ENCODE data around the gene ENAM. TPM values are rescaled to one million over a fixed set of nuclear protein-coding genes. Genes with fewer than 3 reads are reported as not detected.
A peak's percentile ranks its signal among the peaks of the same experiment; 100 is the strongest.

ENAM gene
- total RNA-seq, 1 experiment from 2014 or later: 0.26 TPM

GRCh38 chr4:70670332-70671014 is 41.9 kb downstream of the ENAM start:
- TF ChIP-seq CTCF (IDR thresholded peaks at IDR 0.05; ENCODE audit: unreplicated experiment): no peak
- CTCF ChIA-PET: interaction anchor here (1.9 kb wide), 1 partner anchor 18 kb away, joined by 4 read pairs; no protein-coding TSS in a partner anchor
- H3K9me3 Mint-ChIP-seq (ENCODE audit: low read depth, unreplicated experiment): no peaks in the 10 kb centered on the region
- H3K4me1 Mint-ChIP-seq (ENCODE audit: low read depth, unreplicated experiment): peaks cover 20% of the 10 kb centered on the region
- BruUV-seq (replicated peaks): no TSS peak
- peak overlapping the region; percentile 63 for H3K27ac Mint-ChIP-seq (ENCODE audit: unreplicated experiment)
- no peak for DNase-seq
- no peaks in the 10 kb centered on the region for H3K27me3 Mint-ChIP-seq (ENCODE audit: unreplicated experiment)
- intact Hi-C loops (cut with micrococcal nuclease; ENCODE audit: unreplicated experiment): no loop called here
- peaks cover 4% of the 10 kb centered on the region for H3K36me3 Mint-ChIP-seq (ENCODE audit: insufficient read depth, unreplicated experiment)
- no peak overlapping the region for H3K4me3 Mint-ChIP-seq (ENCODE audit: low read depth, unreplicated experiment)

GRCh38 chr4:70671091-70671490 is 42.5 kb downstream of the ENAM start:
- CTCF ChIA-PET: interaction anchor here (0.6 to 1.9 kb wide), 2 partner anchors 19 to 68 kb away, joined by 3 to 4 read pairs; no protein-coding TSS in a partner anchor
- TF ChIP-seq CTCF (IDR thresholded peaks at IDR 0.05; ENCODE audit: unreplicated experiment): no peak
- peaks cover 20% of the 10 kb centered on the region for H3K4me1 Mint-ChIP-seq (ENCODE audit: low read depth, unreplicated experiment)
- DNase-seq: no peak
- intact Hi-C loops (cut with micrococcal nuclease; ENCODE audit: unreplicated experiment): no loop called here
- H3K27ac Mint-ChIP-seq (ENCODE audit: unreplicated experiment): peak overlapping the region; percentile 63
- H3K9me3 Mint-ChIP-seq (ENCODE audit: low read depth, unreplicated experiment): no peaks in the 10 kb centered on the region
- H3K36me3 Mint-ChIP-seq (ENCODE audit: insufficient read depth, unreplicated experiment): peaks cover 4% of the 10 kb centered on the region
- no peak overlapping the region for H3K4me3 Mint-ChIP-seq (ENCODE audit: low read depth, unreplicated experiment)
- no peaks in the 10 kb centered on the region for H3K27me3 Mint-ChIP-seq (ENCODE audit: unreplicated experiment)
- no TSS peak for BruUV-seq (replicated peaks)

- no peak for DNase-seq
- intact Hi-C loops (cut with micrococcal nuclease; ENCODE audit: unreplicated experiment): no loop called here
- BruUV-seq (replicated peaks): no TSS peak
- CTCF ChIA-PET: no interaction called here
- peaks cover 4% of the 10 kb centered on the region for H3K36me3 Mint-ChIP-seq (ENCODE audit: insufficient read depth, unreplicated experiment)
- no peaks in the 10 kb centered on the region for H3K27me3 Mint-ChIP-seq (ENCODE audit: unreplicated experiment)
- peaks cover 20% of the 10 kb centered on the region for H3K4me1 Mint-ChIP-seq (ENCODE audit: low read depth, unreplicated experiment)
- H3K4me3 Mint-ChIP-seq (ENCODE audit: low read depth, unreplicated experiment): no peak overlapping the region
- no peak overlapping the region for H3K27ac Mint-ChIP-seq (ENCODE audit: unreplicated experiment)
- no peak for TF ChIP-seq CTCF (IDR thresholded peaks at IDR 0.05; ENCODE audit: unreplicated experiment)
- H3K9me3 Mint-ChIP-seq (ENCODE audit: low read depth, unreplicated experiment): no peaks in the 10 kb centered on the region
Measured at GRCh38 chr4:70674191-70674590, 45.6 kb downstream of the ENAM start.

GRCh38 chr4:70674731-70675130 is 46.2 kb downstream of the ENAM start:
- H3K9me3 Mint-ChIP-seq (ENCODE audit: low read depth, unreplicated experiment): no peaks in the 10 kb centered on the region
- TF ChIP-seq CTCF (IDR thresholded peaks at IDR 0.05; ENCODE audit: unreplicated experiment): no peak

More at GRCh38 chr4:70674731-70675130, 46.2 kb downstream of the ENAM start:
- Mint-ChIP-seq H3K4me1 (ENCODE audit: low read depth, unreplicated experiment) (peaks cover 19% of the 10 kb centered on the region), H3K4me3 (ENCODE audit: low read depth, unreplicated experiment) (no peak overlapping the region), H3K27me3 (ENCODE audit: unreplicated experiment) (no peaks in the 10 kb centered on the region), H3K27ac (ENCODE audit: unreplicated experiment) (no peak overlapping the region), H3K36me3 (ENCODE audit: insufficient read depth, unreplicated experiment) (peaks cover 4% of the 10 kb centered on the region)
- CTCF ChIA-PET: no interaction called here
- BruUV-seq (replicated peaks): no TSS peak
- no peak for DNase-seq
- intact Hi-C loops (cut with micrococcal nuclease; ENCODE audit: unreplicated experiment): no loop called here

All from Calu3 (cell line).